Calu3 (cell line): Measurements from ENCODE around the gene KIZ. TPM values are rescaled to one million over a fixed set of nuclear protein-coding genes. Genes with fewer than 3 reads are reported as not detected.

Experiments
- BruUV-seq: library from RNA; stranded (reverse); fragments of 400-500 nt; replicated peaks from 2 replicates; lab custom pipeline; 2021; lab: Mats Ljungman, UMichigan
- CTCF ChIA-PET: fragments of 300-600 bp; sonication (Branson Sonifier 250); formaldehyde crosslinking; loops from one replicate; lab custom pipeline; 2022; ENCODE audit warnings: antibody characterized with exemption; lab: Charles Lee
- DNase-seq: peaks from one replicate; pipeline ENCODE4 v3.0.0; 2022
- H3K27ac Mint-ChIP-seq: one replicate; pipeline ENCODE4 v1.8.0; 2022; ENCODE audit warnings: mixed read lengths; ENCODE audit not compliant: unreplicated experiment
- H3K27me3 Mint-ChIP-seq: one replicate; pipeline ENCODE4 v1.8.0; 2022; ENCODE audit warnings: mixed read lengths; ENCODE audit not compliant: unreplicated experiment
- H3K36me3 Mint-ChIP-seq: one replicate; pipeline ENCODE4 v1.8.0; 2022; ENCODE audit warnings: mild to moderate bottlenecking, moderate library complexity, mixed read lengths; ENCODE audit not compliant: insufficient read depth, unreplicated experiment
- H3K4me1 Mint-ChIP-seq: one replicate; pipeline ENCODE4 v1.8.0; 2022; ENCODE audit warnings: mild to moderate bottlenecking, low read depth, mixed read lengths; ENCODE audit not compliant: unreplicated experiment
- H3K4me3 Mint-ChIP-seq: one replicate; pipeline ENCODE4 v1.8.0; 2022; ENCODE audit warnings: mild to moderate bottlenecking, low read depth, moderate library complexity, mixed read lengths; ENCODE audit not compliant: unreplicated experiment
- H3K9me3 Mint-ChIP-seq: one replicate; pipeline ENCODE4 v1.8.0; 2022; ENCODE audit warnings: low read depth, mixed read lengths; ENCODE audit not compliant: unreplicated experiment
- intact Hi-C: fragments of 100-400 bp; cut with micrococcal nuclease; formaldehyde crosslinking; loops from one replicate; pipeline ENCODE4 v1.10.0; 2022; ENCODE audit not compliant: unreplicated experiment
- total RNA-seq: library from RNA; stranded (reverse); gene quantifications from 2 replicates; pipeline ENCODE4 v1.2.3, GENCODE V29; 2022
- TF ChIP-seq, protein P1 (sequence below): fragments of 200-600 bp; IDR thresholded peaks from one replicate; pipeline ENCODE4 v1.8.0; 2022; ENCODE audit warnings: antibody characterized with exemption; ENCODE audit not compliant: unreplicated experiment

Gene KIZ
- total RNA-seq, 1 experiment from 2014 or later: 3.3 TPM

DNA sequence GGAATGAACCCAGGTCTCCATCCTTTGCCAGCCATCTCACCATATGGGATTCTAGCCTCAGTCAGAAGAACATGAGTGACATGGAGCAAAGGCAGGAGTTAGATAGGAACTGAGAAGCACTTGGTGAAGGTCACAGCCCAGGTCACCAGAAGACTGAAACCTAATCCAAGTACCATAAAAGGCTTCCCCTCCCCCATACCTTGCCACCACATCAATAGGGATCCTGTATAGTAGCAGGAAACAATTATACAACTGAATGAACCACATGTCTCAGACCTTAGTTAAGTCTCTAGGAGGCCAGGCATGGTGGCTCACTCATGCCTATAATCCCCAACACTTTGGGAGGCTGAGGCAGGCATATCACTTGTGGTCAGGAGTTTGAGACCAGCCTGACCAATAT lies 49.6 kb downstream of the KIZ start:
- Mint-ChIP-seq H3K9me3 (peaks cover 2% of the 10 kb centered on the region), H3K4me3 (no peak overlapping the region), H3K36me3 (no peaks in the 10 kb centered on the region), H3K27ac (no peak overlapping the region), H3K4me1 (no peaks in the 10 kb centered on the region), H3K27me3 (no peaks in the 10 kb centered on the region)
- no peak for DNase-seq
- intact Hi-C loops: no loop called here
- TF ChIP-seq, protein P1, sequence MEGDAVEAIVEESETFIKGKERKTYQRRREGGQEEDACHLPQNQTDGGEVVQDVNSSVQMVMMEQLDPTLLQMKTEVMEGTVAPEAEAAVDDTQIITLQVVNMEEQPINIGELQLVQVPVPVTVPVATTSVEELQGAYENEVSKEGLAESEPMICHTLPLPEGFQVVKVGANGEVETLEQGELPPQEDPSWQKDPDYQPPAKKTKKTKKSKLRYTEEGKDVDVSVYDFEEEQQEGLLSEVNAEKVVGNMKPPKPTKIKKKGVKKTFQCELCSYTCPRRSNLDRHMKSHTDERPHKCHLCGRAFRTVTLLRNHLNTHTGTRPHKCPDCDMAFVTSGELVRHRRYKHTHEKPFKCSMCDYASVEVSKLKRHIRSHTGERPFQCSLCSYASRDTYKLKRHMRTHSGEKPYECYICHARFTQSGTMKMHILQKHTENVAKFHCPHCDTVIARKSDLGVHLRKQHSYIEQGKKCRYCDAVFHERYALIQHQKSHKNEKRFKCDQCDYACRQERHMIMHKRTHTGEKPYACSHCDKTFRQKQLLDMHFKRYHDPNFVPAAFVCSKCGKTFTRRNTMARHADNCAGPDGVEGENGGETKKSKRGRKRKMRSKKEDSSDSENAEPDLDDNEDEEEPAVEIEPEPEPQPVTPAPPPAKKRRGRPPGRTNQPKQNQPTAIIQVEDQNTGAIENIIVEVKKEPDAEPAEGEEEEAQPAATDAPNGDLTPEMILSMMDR: no peak
- CTCF ChIA-PET: no interaction called here
- no TSS peak for BruUV-seq

DNA sequence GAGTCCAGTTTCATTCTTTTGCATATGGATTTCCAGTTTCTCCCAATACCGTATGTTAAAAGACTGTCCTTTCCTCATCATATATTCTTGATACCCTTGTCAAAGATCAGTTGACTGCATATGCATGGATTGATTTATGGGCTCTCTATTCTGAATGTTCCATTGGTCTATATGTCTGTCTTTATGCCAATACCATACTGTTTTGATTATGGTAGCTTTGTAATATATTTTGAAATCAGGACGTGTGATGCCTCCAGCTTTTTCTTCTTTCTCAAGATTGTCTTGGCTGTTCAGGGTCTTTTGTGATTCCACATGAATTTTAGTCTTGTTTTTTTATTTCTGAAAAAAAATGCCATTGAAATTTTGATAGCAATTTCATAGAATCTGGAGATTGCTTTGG lies 51.9 kb downstream of the KIZ start:
- Mint-ChIP-seq H3K27me3 (no peaks in the 10 kb centered on the region), H3K27ac (no peak overlapping the region), H3K9me3 (no peaks in the 10 kb centered on the region), H3K4me1 (no peaks in the 10 kb centered on the region), H3K4me3 (no peak overlapping the region), H3K36me3 (no peaks in the 10 kb centered on the region)
- TF ChIP-seq, protein P1: no peak
- CTCF ChIA-PET: no interaction called here
- no TSS peak for BruUV-seq
- no peak for DNase-seq
- intact Hi-C loops: no loop called here

DNA sequence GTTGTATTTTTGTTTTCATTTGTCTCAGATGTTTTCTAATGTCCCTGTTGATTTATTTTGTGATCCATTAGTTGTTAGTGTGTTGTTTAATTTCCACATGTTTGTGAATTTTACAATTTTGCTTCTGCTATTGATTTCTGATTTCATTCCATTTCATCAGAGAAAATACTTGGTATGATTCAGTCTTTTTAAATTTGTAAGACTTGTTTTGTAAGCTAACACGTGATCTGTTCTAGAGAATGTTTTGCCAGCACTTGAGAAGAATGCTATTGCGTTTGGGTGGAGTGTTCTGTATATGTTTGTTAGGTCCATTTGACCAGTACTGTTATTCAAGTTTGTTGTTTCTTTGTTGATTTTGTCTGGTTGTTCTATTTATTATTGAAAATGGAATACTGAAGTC lies 53.9 kb downstream of the KIZ start:
- H3K4me3 Mint-ChIP-seq: no peak overlapping the region
- no peak overlapping the region for H3K27ac Mint-ChIP-seq
- no peaks in the 10 kb centered on the region for H3K27me3 Mint-ChIP-seq
- intact Hi-C loops: no loop called here
- CTCF ChIA-PET: no interaction called here
- H3K36me3 Mint-ChIP-seq: no peaks in the 10 kb centered on the region
- TF ChIP-seq, protein P1: no peak
- DNase-seq: no peak
- no TSS peak for BruUV-seq
- no peaks in the 10 kb centered on the region for H3K9me3 Mint-ChIP-seq
- no peaks in the 10 kb centered on the region for H3K4me1 Mint-ChIP-seq

DNA sequence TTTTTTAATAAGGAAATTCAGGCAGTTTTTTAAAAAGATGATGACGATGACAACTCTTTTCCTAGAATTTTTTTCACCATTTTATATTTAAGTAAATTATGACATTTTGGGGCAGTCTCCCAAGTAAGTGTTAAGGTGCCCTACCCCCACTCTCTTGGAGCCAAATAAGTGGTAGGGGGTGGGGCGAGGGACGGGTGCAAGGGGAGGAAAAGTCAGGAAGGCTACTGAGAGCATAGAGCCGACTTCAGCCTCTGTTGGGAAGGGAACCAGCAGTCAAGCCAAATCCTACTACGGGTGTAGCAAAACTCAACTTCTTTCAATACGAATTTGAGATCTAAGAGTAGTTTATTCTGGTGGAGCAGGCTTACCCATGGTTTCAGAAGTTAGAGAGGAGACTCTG lies 54.4 kb downstream of the KIZ start:
- intact Hi-C loops: no loop called here

More for the DNA sequence above, 54.4 kb downstream of the KIZ start:
- Mint-ChIP-seq H3K27ac (no peak overlapping the region), H3K36me3 (no peaks in the 10 kb centered on the region), H3K27me3 (no peaks in the 10 kb centered on the region), H3K9me3 (no peaks in the 10 kb centered on the region), H3K4me3 (no peak overlapping the region), H3K4me1 (no peaks in the 10 kb centered on the region)
- no peak for DNase-seq
- no TSS peak for BruUV-seq
- TF ChIP-seq, protein P1: no peak
- CTCF ChIA-PET: no interaction called here
